Caco-2 (cell line): ENCODE measurements around the gene ADAMTS18. TPM values are rescaled to one million over a fixed set of nuclear protein-coding genes. Genes with fewer than 3 reads are reported as not detected.

Experiments used
- BruUV-seq: library from RNA; stranded (reverse); fragments of 400-500 nt; replicated peaks from 2 replicates; lab custom pipeline; 2021; lab: Mats Ljungman, UMichigan
- CTCF ChIA-PET: fragments of 300-600 bp; sonication (Branson Sonifier 250); formaldehyde crosslinking; loops from one replicate; lab custom pipeline; 2022; ENCODE audit warnings: antibody characterized with exemption; lab: Charles Lee
- POLR2A ChIA-PET: fragments of 300-600 bp; sonication (Branson Sonifier 250); formaldehyde crosslinking; loops from one replicate; lab custom pipeline; 2022; ENCODE audit warnings: antibody characterized with exemption; lab: Charles Lee
- DNase-seq, 2 experiments: peaks; one replicate each; pipeline versions ENCODE4 v3.0.0 to v3.0.0-alpha.2; 2020 to 2022
- H3K27me3 ChIP-seq: replicated peaks from 2 replicates; pipeline ENCODE4 v1.6.0; 2011; ENCODE audit warnings: low read length; ENCODE audit not compliant: control insufficient read depth, insufficient read depth
- H3K36me3 ChIP-seq: 2 replicates; pipeline ENCODE4 v1.5.1; 2011; ENCODE audit warnings: low read length; ENCODE audit not compliant: control insufficient read depth, insufficient read depth
- H3K4me1 ChIP-seq: fragments of 250-450 bp; sonication (Bioruptor Pico); 2 replicates; pipeline ENCODE4 v1.5.1; 2020; ENCODE audit warnings: mild to moderate bottlenecking
- H3K4me3 ChIP-seq: 2 replicates; pipeline ENCODE4 v1.5.1; 2011; ENCODE audit warnings: low read depth, mild to moderate bottlenecking, control low read depth, low read length
- H3K9me3 ChIP-seq: fragments of 250-450 bp; sonication (Bioruptor Pico); 2 replicates; pipeline ENCODE4 v1.5.1; 2020; ENCODE audit warnings: mild to moderate bottlenecking, moderate library complexity
- H3K27ac Mint-ChIP-seq: one replicate; pipeline ENCODE4 v1.8.0; 2022; ENCODE audit warnings: mixed read lengths; ENCODE audit not compliant: unreplicated experiment
- H3K27me3 Mint-ChIP-seq: one replicate; pipeline ENCODE4 v1.8.0; 2022; ENCODE audit warnings: mixed read lengths; ENCODE audit not compliant: insufficient read depth, unreplicated experiment
- H3K36me3 Mint-ChIP-seq: one replicate; pipeline ENCODE4 v1.8.0; 2022; ENCODE audit warnings: mild to moderate bottlenecking, mixed read lengths; ENCODE audit not compliant: insufficient read depth, unreplicated experiment
- H3K4me1 Mint-ChIP-seq: one replicate; pipeline ENCODE4 v1.8.0; 2022; ENCODE audit warnings: low read depth, mixed read lengths; ENCODE audit not compliant: unreplicated experiment
- H3K4me3 Mint-ChIP-seq: one replicate; pipeline ENCODE4 v1.8.0; 2022; ENCODE audit warnings: mild to moderate bottlenecking, moderate library complexity, mixed read lengths; ENCODE audit not compliant: unreplicated experiment
- H3K9me3 Mint-ChIP-seq: one replicate; pipeline ENCODE4 v1.8.0; 2022; ENCODE audit warnings: mixed read lengths; ENCODE audit not compliant: unreplicated experiment
- intact Hi-C: fragments of 100-400 bp; cut with micrococcal nuclease; formaldehyde crosslinking; loops from one replicate; pipeline ENCODE4 v1.10.0; 2022; ENCODE audit not compliant: unreplicated experiment
- total RNA-seq: library from RNA; stranded (reverse); gene quantifications from 2 replicates; pipeline ENCODE4 v1.2.3, GENCODE V29; 2022
- TF ChIP-seq, protein P1 (sequence below), 2 experiments: fragments of 200-600 bp in 1 of 2; IDR thresholded peaks; 1 replicate in 1 of 2; 2 replicates in 1 of 2; pipeline versions ENCODE4 v1.5.1 to v1.8.0; 2011 to 2022; ENCODE audit warnings: antibody characterized with exemption in 1 of 2, control low read depth in 1 of 2, inconsistent platforms in 1 of 2, low read depth in 1 of 2, low read length in 1 of 2, mild to moderate bottlenecking in 1 of 2, moderate library complexity in 1 of 2; ENCODE audit not compliant: insufficient read depth in 1 of 2, severe bottlenecking in 1 of 2, unreplicated experiment in 1 of 2

Gene ADAMTS18
- total RNA-seq, 1 experiment from 2014 or later = 0.29 TPM

DNA sequence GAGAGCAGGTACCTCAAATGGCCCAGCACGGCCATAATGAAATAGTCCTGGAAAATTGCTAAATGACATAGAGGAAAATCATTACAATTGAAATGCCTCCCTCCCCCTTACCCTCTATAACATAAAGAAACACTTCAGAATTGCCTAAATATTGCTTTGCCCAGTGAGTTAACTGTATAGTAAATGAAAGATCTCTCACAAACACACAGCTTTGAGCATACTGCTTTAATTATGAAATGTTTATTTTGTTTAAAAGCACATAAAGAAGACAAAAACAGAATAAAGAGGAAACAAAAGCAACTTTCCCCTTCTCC lies 9.3 kb upstream of the ADAMTS18 start:
- CTCF ChIA-PET = no interaction called here
- no TSS peak for BruUV-seq
- no peak overlapping the region for H3K4me3 Mint-ChIP-seq
- intact Hi-C loops = no loop called here
- Histone ChIP-seq H3K4me1 (no peaks in the 10 kb centered on the region), H3K4me3 (no peak overlapping the region), H3K9me3 (peaks cover 3% of the 10 kb centered on the region; the same call in 1 of the 2 replicates), H3K27me3 (no peaks in the 10 kb centered on the region), H3K36me3 (no peaks in the 10 kb centered on the region)
- peaks cover 23% of the 10 kb centered on the region for H3K27me3 Mint-ChIP-seq
- no peaks in the 10 kb centered on the region for H3K9me3 Mint-ChIP-seq
- no peaks in the 10 kb centered on the region for H3K36me3 Mint-ChIP-seq
- TF ChIP-seq, protein P1, sequence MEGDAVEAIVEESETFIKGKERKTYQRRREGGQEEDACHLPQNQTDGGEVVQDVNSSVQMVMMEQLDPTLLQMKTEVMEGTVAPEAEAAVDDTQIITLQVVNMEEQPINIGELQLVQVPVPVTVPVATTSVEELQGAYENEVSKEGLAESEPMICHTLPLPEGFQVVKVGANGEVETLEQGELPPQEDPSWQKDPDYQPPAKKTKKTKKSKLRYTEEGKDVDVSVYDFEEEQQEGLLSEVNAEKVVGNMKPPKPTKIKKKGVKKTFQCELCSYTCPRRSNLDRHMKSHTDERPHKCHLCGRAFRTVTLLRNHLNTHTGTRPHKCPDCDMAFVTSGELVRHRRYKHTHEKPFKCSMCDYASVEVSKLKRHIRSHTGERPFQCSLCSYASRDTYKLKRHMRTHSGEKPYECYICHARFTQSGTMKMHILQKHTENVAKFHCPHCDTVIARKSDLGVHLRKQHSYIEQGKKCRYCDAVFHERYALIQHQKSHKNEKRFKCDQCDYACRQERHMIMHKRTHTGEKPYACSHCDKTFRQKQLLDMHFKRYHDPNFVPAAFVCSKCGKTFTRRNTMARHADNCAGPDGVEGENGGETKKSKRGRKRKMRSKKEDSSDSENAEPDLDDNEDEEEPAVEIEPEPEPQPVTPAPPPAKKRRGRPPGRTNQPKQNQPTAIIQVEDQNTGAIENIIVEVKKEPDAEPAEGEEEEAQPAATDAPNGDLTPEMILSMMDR (IDR thresholded peaks at IDR 0.05; ENCODE audit: insufficient read depth in 1 of 2, low read depth in 1 of 2, low read length in 1 of 2, severe bottlenecking in 1 of 2, unreplicated experiment in 1 of 2) = no peak
- POLR2A ChIA-PET = no interaction called here
- no peak for DNase-seq
- H3K4me1 Mint-ChIP-seq = peaks cover 4% of the 10 kb centered on the region
- H3K27ac Mint-ChIP-seq = no peak overlapping the region

DNA sequence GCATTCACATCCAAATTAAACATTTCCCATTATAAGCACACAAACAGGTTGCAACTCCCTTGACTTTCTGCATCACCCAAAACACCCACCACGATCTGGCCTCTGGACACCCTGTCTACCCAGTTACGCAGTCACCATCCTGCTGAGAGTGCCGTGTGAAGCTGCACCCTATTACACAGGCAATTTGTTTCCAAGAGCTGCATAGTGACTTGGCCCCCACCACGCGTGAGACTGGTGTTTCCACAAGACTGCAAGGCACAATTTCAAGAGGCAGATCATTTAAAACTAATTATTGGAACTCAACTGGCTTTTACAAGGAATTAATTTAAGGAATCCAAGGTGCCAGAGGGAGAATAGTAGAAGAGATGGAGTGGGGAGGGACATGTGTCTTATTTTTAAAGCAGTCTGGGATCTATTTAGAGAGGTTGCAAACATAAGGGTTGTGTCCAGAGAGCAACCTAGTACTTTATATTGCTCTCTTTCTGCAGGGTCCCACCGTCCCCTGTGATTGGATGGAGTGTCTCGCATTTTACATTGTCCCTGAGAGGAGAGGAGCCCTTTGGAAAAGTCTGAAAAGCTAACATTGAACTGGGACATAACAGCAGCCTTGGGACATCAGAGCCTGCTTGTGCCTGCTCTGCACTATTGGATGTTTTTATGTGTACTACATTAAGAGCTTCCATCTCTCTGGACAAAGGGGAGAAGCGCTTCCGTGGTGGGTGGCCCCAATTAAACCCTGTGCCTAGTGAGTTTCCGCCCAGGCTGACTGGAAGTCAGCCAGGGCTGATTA lies 8.7 kb upstream of the ADAMTS18 start:
- Mint-ChIP-seq H3K4me1 (peaks cover 10% of the 10 kb centered on the region), H3K27me3 (peaks cover 20% of the 10 kb centered on the region), H3K36me3 (no peaks in the 10 kb centered on the region), H3K9me3 (no peaks in the 10 kb centered on the region), H3K4me3 (no peak overlapping the region), H3K27ac (no peak overlapping the region)
- no peak for DNase-seq
- CTCF ChIA-PET = no interaction called here
- BruUV-seq = no TSS peak
- peaks cover 3% of the 10 kb centered on the region; the same call in 1 of the 2 replicates for H3K9me3 ChIP-seq
- POLR2A ChIA-PET = no interaction called here
- intact Hi-C loops = no loop called here
- no peak overlapping the region for H3K4me3 ChIP-seq
- no peaks in the 10 kb centered on the region for H3K36me3 ChIP-seq
- no peaks in the 10 kb centered on the region for H3K27me3 ChIP-seq
- H3K4me1 ChIP-seq = 0 out of 2 replicates have a peak, but pooled peaks cover 3% of the 10 kb centered on the region
- TF ChIP-seq, protein P1 (IDR thresholded peaks at IDR 0.05; ENCODE audit: insufficient read depth in 1 of 2, low read depth in 1 of 2, low read length in 1 of 2, severe bottlenecking in 1 of 2, unreplicated experiment in 1 of 2) = no peak

DNA sequence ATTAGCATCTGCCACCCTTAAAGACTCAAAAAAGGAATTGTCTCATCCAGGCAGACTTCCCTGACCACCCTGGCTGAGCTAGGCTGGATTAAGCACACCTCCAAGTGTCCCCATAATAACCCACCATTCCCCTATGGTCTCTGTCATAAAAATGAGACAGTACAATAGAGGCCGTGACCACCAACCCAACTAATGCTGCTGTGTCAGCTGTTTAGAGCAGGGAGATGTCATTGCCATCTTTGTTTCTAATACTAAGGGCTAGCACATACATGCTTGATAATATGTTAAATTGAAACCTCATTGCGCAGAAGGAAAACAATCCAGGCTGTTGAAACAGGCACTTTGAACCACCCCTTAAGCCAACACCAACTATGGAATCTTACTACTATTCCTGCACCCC lies 7.2 kb upstream of the ADAMTS18 start:
- Histone ChIP-seq H3K27me3 (no peaks in the 10 kb centered on the region), H3K4me1 (0 out of 2 replicates have a peak, but pooled peaks cover 3% of the 10 kb centered on the region), H3K9me3 (peaks cover under 1% of the 10 kb centered on the region; the same call in 1 of the 2 replicates), H3K36me3 (no peaks in the 10 kb centered on the region), H3K4me3 (no peak overlapping the region)
- Mint-ChIP-seq H3K4me1 (peaks cover 13% of the 10 kb centered on the region), H3K9me3 (no peaks in the 10 kb centered on the region), H3K27ac (no peak overlapping the region), H3K27me3 (peaks cover 20% of the 10 kb centered on the region), H3K4me3 (no peak overlapping the region), H3K36me3 (no peaks in the 10 kb centered on the region)
- TF ChIP-seq, protein P1 (IDR thresholded peaks at IDR 0.05; ENCODE audit: insufficient read depth in 1 of 2, low read depth in 1 of 2, low read length in 1 of 2, severe bottlenecking in 1 of 2, unreplicated experiment in 1 of 2) = no peak
- POLR2A ChIA-PET = no interaction called here
- DNase-seq = no peak
- CTCF ChIA-PET = no interaction called here
- no TSS peak for BruUV-seq
- intact Hi-C loops = no loop called here
